HG03457 (cell line): ENCODE data around the gene RADX.
A peak's percentile ranks its signal among the peaks of the same experiment; 100 is the strongest.
"Not testable (repeated sequence)": the region's sequence is repeated elsewhere in the genome, so short reads cannot be mapped to it uniquely, and the experiment has no call there.

Experiments used
- ATAC-seq: cut with Tn5 transposase; IDR thresholded peaks from one replicate; pipeline ENCODE4 v1.9.1; 2021; ENCODE audit warnings: moderate number of reproducible peaks; ENCODE audit not compliant: unreplicated experiment

Gene RADX, protein sequence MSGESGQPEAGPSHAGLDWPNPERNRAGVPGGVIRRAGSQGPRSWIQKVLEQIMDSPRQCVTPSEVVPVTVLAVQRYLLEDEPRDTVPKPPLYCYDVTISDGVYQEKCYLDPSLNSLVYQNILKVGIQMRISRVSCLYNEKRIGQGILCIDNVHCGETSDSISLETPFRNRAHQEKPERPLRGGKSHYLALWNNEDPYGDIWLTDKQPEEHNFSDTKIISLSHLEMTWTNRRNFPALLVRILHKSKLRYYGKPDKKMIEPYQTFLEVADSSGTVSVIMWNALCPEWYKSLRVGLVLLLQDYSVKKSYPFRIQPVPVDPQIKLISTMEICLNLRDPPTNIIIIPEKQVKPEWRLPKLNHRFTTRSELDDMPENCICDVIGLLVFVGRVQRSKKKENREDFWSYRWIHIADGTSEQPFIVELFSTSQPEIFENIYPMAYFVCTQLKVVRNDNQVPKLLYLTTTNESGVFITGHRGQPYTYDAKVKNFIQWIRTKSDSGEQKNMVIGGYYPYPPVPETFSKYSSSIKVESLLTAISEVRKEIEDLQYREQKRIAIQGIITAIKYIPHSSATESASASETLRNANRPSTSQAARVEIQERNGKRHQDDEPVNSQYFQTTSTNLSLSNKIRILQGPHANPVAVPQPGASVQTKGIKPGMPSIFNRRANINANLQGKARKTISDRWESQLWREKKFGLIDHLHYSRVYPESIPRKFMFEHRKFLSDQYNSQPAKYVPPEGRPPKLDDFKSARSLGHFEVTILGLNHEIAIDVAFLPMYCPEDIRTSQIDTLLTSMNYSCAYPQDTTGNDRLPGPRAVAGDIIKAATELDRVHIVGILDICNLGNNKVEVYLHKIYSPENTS

DNA sequence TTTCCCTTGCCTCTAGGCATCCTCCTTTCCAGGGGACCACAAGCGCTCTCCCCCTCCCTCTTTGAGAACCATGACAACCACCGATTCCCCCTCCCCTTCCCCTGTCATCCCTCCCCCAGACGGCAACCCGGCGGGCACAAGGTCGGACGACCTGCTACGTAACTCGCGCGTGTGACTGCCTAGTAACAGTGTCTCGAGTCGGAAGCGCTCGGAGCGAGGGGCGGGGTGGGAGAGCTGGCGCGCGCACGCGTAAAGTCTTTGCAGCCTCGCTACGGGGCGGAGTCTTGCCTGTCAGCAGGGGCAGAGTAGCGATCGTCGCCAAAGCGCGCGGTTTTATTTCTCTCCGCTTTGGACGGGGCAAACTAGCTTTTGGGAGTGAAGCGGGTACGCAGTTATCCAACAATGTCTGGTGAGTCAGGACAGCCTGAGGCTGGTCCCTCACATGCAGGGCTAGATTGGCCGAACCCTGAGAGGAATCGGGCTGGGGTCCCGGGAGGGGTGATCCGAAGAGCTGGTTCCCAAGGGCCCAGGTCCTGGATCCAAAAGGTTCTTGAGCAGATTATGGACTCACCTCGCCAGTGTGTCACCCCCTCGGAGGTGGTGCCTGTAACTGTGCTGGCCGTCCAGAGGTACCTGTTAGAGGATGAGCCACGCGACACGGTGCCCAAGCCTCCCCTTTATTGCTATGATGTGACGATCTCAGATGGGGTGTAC is at the start of gene RADX:
Gene RADX, plus strand, starts transcription at position 300 of the 714 bp plus-strand sequence. Its CDS starts 103 bp downstream, at position 403.
- ATAC-seq: peak; percentile 99

DNA sequence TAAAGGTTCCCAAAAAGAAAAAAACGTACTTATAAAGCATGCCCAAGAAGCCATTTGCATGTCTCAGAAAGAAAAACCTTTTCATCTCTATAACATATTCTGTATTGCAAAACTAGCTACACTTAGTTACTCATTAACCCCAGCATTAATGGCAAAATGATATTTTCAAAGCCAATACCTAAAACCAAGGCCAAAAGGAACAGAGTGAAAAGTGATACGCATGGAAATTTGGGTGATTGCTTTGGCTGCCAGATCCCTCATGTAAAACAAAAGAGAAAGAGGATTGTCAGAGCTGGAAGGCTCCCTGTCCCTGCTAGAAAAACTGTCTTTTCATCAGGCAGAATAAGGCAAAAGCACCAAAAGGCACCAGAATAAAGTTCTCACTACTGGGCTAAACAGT is 46.8 kb upstream of the RADX start:
- no peak for ATAC-seq

DNA sequence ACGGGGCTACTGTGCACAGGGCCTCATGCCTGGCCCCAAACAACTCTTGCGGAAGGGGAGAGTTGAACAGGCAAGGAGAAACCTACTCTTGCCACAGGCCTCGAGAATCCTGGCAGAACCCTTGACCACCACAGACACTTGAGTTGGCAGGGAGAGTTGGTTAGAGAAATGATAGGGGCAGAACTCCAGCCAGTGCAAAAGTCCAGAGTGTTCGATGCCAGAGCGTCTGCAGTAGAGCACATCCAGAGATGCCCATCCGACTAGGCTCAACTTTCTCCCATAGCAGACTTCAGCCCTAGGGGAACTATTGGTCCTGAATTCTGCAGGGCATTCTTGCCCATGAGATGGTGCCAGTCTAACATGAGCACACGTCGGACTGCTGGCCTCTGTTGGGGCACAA is 45.4 kb upstream of the RADX start:
- ATAC-seq: no peak

DNA sequence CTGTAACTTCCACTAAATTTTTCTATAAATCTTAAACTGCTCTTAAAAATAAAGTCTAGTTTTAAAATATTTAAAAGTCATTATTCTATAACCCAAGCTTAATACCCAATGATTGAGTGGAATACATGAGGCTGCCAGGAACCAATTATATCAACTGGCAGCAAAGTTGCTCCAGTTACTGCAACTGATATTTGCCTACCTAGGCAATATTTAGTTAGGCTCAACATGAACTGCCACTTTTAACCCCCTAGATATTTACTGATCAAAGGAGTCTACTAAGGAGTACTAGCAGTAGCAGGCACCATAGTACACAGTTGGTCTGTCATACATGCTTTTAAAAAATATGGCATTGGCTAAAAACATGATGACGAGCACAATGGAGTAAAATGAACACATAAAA is 29.9 kb upstream of the RADX start:
- ATAC-seq: no peak

DNA sequence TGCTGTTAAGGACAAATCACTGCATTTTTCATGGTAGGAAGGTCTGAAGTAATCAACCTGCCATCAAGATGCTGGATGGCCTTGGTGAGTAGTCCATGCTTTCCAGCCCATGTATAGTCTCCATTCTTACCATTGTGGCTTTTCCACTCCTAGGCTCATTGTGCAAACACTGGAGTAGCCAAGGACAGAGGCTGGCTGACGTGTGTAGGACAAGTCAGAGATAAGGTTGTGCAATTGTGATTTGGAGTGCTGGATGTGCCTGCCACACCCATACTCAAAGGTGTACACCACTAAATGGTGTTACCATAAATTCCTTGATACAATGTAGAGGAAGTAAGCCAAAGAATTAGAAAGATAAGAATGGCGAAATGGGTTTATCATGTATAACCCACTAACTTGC is 26.3 kb upstream of the RADX start:
- no peak for ATAC-seq

DNA sequence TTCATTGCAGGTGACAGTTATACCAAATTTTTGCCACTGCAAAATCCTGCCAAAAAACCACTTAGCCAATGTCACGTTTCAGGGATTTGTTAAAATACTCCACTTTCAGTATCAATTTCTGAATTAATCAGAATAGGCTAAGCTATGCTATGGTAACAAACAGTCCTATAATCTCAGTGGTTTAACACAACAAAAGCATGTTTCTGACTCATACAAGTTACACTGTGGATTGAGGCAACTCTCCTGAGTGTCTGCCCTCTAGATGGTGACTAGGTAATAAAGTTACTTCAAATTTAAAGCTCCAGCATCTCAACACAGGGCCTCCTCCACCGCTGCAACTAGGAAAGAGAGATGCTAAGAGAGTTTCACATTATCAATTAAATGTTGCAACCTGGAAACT is 23.0 kb upstream of the RADX start:
- ATAC-seq: no peak

DNA sequence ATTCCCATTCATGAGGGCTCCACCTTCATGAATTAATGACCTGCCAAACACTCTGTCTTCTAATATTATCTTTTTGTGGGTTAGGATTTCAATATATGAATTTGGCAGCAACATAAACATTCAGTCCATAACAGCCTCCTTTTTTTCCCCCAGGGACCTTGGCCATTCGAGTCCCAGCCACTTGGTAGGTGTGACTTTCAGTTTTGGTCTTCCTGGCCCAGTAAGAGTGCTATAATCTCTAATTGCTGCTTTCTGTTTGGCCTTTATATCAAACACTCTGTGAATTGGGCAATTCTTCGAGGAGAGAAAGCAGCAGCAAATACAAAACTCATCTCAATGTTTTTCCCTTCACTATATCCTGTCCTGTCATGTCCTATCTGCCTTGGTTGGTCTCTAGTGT is 12.4 kb upstream of the RADX start:
- ATAC-seq: no peak

DNA sequence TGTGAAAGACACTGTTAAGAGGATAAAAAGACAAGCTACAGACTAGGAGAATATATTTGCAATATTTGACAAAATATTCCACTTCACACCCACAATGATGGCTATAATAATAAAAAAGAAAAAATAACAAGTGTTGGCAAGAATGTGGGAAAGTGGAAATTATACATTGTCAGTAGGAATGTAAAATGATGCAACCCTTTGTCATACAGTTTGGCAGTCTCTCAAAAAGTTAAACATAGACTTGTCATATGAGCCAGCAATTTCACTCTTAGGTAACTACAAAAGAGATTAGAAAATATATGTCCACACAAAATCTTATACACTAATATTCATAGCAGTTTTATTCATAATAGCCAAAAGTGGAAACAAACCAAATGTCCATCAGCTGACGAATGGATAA is 5.2 kb upstream of the RADX start:
- ATAC-seq: no peak

DNA sequence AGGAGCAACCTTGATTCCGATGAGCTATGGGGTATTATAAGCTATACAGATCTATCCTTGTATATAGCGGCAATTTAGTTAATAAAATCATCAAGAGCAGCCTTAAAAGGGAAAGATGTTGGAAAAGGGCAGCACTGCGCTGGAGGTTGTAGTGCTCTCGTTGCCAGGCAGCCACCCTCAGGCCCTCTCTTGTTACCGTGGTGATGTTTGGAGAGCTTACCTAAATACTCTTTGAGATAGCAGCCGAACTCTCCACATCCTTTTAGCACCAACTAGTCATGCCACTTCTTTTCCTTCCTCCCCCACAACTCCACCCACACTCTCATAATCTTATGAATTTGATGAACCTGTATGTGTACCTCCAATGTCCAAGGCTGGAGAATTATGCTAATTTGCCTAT is 3.8 kb upstream of the RADX start:
- ATAC-seq: no peak

DNA sequence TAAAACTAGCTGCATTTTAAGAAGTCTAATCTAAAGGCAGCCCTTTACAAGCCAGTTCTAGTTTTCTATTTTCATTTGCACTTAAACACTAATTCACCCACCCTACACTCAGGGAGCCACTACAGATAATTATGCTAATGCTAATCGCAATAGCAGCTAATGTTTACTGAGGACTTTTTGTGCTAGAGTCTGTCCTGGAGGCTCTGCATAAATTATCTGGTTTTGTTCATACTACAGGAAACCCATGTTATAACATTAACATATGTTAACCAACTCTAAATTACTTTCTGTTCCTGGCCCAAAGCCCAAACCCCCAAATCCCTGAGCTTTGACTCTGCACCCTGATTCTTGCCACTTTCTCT is 480 bp upstream of the RADX start:
- ATAC-seq: peak; percentile 4

DNA sequence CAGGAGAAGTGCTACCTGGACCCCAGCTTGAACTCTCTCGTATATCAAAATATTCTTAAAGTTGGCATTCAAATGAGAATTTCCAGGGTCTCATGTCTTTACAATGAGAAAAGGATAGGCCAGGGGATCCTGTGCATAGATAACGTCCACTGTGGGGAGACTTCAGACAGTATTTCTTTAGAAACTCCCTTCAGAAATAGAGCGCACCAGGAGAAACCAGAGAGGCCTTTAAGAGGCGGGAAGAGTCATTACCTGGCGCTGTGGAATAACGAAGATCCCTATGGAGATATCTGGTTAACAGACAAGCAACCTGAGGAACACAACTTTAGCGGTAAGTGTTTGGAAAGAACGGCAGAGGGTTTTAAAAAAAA is 600 bp downstream of the RADX start:
- ATAC-seq: peak; percentile 18

DNA sequence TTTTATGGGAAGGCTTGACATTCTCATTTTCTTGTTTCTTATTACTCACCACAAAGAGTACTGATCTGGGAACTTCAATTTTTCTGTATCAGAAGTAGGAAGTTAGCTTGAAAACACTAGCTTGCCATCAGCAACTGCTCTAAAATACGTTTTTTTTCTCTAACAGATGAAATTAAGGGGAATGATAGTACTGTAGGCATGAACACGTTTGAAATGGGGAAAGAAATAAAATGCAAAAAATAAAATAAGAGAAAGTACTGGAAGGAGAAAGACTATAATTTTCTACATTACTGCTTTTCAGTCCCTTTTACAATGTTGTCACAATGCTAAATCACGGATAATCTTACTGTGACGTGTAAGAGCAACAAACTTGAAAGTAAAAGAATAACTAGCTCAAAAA is 1.5 kb downstream of the RADX start:
- no peak for ATAC-seq

DNA sequence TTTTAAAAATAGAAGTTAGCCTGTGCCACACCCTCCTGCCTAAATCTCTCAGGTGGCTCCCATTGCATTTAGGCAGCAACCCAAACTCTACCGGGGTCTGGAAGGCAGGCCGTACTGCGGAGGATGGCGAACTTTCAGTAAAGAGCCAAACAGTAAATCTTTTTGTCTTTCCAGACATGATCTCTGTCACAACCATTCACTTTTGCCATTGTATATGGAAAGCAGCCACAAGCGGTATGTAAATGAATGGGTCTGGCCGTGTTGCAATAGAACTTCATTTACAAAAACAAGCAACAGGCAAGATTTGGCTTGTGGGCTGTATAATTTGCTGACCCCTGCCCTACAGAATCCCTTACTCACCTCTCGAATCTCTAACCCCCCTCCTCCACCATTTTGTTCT is 3.3 kb downstream of the RADX start:
- no peak for ATAC-seq

DNA sequence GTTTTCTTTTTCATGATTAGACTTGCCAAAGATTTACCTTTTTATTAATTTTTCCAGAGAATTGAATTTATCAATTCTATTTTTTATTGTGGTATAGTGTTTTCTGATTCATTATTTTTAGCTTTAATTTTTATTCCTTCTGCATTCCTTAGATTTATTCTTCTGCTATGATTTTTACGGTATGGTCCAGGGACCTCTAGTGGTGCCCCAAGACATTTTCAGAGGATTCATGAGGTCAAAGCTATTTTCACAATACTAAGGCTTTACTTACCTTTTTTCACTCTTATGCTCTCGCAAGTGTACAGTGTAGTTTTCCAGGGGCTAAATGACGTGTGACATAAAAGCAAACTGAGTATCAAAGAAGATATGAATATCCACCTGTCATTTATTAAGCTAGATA is 8.0 kb downstream of the RADX start:
- no peak for ATAC-seq

DNA sequence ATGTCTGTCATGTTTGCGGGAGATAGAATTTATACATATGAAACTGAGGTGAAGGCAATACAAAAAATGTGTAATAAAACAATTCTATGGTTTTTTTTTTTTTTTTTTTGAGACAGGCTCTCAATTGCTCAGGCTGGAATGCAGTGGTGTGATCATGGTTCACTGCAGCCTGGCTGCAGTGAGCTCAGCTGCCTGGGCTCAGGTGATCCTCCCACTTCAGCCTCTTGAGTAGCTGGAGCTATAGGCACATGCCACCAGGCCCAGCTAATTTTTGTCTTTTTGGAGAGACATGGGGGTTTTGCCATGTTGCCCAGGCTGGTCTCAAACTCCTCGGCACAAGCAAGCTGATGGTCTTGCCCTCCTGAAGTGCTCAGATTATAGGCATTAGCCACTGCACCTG is 10.1 kb downstream of the RADX start:
- ATAC-seq: no peak

DNA sequence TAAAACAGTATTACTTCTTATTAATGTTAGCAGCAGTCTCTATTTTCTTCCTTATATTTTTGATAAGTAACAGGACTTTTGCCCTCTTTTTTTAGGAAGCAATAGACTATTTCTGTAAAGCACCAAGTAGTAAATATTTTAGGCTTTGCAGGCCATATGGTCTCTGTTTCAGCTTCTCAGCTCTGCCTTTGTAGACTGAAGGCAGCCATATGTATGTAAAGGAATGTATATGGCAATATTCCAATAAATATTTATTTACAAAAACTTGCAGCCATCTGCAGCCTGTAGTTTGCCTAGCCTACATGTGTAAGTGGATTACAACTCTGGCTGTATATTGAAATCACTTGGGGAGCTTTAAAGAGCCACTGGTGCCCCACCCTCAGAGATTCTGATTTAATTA is 15.0 kb downstream of the RADX start:
- ATAC-seq: no peak

DNA sequence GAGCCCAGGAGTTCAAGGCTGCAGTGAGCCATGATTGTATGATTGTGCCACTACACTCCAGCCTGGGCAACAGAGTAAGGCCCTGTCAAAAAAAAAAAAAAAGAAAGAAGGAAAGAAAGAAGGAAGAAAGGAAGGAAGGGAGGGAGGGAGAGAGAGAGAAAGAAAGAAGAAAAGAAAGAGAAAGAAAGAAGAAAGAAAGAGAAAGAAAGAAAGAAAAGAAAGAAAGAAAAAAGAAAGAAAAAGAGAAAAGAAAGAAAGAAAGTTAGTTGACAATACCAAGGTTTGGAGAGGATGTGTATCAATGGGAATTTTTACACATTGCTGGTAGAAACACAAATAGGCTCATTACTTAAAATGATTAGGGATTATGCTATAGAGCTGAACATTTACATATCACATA is 19.8 kb downstream of the RADX start:
- ATAC-seq: no peak

DNA sequence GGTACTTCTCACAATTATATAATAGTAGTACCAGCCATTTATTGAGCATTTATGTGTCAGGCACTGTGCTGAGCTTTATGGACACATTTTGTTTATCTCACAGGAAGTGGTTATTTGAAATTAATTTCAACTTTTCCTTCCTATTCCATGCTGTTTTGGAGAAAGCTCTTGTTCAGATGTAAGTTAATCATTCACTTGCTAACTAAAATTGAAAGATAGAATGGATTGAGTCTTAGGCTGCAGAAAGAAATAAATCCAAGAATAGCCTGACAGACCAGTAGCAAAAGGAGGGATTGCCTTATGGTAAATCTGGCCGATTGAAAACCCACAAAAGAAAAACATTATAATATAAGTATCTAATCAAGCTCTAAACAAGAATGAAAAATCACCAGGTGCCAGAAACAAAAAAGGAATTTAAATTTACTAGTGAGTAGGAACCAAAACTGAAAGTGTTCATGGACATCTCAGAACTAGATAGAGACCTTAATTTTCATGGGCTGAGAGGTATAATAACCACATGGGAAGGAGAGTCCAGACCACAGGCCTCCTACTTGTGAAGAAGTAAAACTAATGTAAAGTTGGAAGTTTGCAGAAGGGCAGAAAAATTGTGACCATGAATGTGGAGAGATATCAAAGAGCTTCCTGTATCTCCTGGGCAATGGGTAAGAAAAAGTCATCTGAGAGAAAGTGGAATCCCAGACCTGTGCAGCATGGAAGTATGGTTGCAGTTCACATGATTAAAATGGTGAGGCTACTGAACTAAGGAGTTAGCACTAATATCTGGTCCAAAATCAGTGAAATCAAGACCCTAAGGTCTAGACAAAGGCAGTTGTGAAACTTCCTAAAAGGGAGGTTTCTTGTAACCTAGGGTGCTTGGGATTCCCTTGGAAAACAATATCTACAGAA is 38.0 kb downstream of the RADX start:
- ATAC-seq: peak; percentile 100

DNA sequence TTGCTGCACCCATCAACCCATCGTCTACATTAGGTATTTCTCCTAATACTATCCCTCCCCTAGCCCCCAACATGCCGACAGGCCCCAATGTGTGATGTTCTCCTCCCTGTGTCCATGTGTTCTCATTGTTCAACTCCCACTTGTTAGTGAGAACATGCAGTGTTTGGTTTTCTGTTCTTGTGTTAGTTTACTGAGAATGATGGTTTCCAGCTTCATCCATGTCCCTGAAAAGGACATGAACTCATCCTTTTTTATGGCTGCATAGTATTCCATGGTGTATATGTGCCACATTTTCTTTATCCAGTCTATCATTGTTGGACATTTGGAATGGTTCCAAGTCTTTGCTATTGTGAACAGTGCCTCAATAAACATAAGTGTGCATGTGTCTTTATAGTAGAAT is 41.8 kb downstream of the RADX start:
- not testable (repeated sequence) for ATAC-seq

DNA sequence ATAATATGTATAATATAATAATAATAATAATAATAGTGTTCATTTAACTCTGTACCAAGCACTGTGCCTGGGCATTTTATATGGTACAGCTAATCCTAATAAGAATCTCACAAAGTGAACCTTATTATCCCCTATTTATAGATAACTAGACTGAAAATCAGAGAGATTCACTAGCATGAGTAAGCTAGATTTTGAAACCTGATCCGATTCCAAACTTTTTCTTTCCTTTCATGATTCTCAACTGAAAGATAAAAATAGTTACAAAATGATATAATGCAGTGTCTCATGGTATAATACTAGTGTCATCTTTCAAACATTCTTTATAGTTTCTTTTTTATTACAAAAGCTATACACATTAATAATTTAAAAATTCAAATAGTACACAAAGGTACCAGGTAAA is 58.9 kb downstream of the RADX start:
- ATAC-seq: no peak

DNA sequence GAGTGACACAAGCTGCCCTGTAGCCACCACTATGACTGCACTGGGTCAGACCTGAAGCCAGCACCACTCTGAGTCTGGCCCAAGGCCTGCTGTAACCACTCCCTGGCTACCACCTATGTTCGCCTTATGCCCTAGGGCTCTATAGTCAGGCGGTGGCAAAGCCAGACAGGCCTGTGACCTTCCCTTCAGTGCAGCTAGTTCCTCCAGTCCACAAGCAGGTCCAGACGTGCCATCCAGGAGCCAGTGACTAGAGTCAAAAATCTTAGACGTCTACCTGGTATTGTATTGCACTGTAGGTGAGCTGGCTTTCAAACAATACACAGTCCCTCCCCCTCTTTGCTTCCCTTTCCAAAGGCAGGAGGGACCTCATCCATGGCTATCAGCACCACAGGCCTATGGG is 60.7 kb downstream of the RADX start:
- no peak for ATAC-seq
